Measurements from ENCODE around the gene OR5H1. TPM values are rescaled to one million over a fixed set of nuclear protein-coding genes. Genes with fewer than 3 reads are reported as not detected.
"Not testable (repeated sequence)": the region's sequence is repeated elsewhere in the genome, so short reads cannot be mapped to it uniquely, and the experiment has no call there.

The OR5H1 gene
- not detected in 2 replicates for total RNA-seq

GRCh38 chr3:98130421-98130820, at the start of gene OR5H1:
Gene OR5H1 (plus strand): TSS chr3:98130721. CDS start chr3:98132698, 1,977 bp downstream.
- no peak for DNase-seq (ENCODE audit: low read depth in 2 of 2)

DNA sequence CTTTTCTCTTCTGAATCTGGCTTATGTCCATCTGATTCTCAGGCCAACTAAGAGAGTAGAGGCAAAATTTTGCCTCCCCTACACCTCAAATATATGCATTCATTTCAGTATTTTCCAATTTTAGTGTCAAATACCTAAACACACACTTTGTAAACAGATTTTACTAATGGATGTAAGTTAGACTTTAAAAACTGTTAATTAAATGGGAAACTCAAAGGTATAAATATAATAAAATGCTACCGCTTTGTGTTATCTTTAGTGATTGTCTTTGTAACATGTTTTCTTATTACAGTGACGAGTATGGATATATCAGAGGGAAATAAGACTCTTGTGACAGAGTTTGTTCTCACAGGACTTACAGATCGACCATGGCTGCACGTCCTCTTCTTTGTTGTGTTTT, 43.6 kb upstream of the OR5H1 start, which contains the start of gene OR5AC2:
TSS of gene OR5AC2 (plus strand) at position 301 of the 400 bp plus-strand sequence. CDS start at position 301, 0 bp downstream.
- no peak for DNase-seq (ENCODE audit: low read depth in 2 of 2)

- no peak for DNase-seq (ENCODE audit: low read depth in 2 of 2)
Measured at GRCh38 chr3:98095882-98096281, 34.6 kb upstream of the OR5H1 start.

DNA sequence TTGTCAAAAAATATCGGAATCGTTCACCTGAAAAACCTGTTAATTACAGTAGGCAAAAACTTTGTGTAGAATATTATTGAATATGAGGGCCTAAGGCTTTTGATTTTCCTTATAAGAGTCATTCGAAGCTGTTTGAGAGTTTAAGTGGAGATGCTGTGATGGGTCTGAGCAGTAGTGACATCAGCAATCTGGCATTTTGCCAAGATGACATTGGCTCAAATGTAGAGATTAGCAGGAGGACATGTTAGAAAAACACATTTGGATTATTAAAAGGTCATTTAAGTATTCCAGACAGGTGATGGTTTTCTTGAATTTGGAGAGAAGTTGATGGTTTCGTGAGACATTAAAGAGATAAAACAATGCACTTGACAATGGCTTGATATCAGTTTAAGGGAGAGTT, 30.7 kb upstream of the OR5H1 start:
- DNase-seq (ENCODE audit: low read depth in 2 of 2) = peak in 1 of 2 donors; percentile 1

DNA sequence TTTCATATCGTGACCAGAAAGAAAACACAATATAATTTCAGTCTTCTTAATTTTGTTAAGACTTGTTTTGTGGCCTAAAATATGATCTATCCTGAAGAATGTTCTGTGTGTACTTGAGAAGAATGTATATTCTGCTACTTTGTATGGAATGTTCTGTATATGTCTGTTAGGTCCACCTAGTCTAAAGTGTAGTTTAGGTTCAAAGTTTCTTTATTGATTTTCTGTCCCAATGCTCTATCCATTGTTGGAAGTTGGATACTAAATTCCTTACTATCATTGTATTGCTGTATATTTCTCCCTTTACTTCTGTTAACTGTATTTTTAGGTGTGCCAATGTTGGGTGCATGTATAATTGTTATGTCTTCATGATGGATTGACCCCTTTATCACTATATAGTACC, 22.4 kb upstream of the OR5H1 start:
- DNase-seq (ENCODE audit: low read depth in 2 of 2) = no peak

DNA sequence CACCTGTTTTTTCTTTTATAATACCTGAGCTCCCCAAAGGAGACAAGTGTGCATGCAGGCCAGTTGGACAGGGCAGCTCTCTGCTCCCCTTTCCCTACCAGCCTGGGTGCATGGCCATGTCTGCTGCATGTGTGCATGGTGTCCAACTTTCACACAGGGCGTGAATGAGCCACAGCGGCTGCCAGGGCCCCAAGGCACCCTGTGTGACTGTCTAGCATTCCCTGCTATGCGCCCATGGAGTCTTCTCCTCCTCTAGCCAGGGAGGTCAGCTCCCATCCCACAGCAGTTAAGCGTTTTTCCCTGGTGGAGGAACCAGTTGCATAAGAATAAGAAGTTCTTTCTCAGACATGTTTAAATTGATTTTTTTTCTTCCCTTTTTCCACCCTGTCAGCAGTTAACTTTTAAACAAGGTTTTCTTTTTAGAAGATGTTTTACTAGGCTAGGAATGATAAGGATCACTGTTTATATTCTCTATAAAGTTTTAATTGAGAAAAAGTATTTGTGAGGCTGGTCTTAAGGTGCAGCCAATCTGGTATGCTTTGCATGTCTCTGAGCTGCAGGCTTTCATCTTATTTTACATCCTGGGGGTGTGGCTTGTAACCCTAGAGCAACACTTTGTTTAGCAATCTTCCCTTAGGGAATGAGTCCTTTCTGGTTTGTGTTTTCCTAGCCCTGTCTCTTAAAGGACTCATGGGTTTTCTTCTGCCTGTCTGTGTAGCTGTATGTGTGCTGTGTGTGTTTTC, 20.5 kb upstream of the OR5H1 start:
- no peak for DNase-seq (ENCODE audit: low read depth in 2 of 2)

DNA sequence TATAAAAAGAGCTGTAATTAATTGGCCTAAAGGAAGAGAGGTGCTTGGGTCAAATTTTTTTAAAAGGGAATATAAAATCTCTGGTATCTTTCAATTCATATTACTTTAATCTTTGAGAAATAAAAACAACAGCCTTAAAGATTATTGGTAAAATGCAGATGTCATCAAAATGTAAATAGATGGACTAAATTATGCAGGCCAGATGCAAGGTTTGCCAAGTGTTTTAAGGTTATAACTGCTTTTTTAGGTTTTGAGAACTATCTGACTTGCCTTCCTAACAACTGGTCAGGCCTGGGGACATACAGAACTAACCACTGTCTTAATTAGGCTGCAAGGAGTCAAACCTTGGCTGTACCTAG, 20.0 kb upstream of the OR5H1 start:
- no peak for DNase-seq (ENCODE audit: low read depth in 2 of 2)

DNA sequence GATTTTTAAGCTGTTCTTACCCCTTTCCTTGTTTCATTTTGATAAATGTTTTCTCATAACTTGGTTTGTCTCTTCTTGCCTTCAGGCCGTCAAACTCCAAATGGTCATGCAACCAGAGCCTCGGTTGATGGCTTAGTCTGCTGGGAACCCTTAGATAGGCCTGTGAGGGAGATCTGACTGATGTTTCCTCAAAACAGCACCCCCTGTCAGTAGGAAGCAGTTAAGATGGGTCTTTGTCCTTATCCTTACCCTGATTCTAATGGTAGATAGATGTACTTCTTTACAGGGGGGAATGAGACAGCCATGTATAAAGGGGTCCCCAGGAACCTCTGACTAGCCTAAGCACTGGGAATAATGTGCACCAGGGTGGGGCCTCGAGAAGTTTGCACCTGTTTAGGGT, 16.3 kb upstream of the OR5H1 start:
- DNase-seq (ENCODE audit: low read depth in 2 of 2) = no peak

DNA sequence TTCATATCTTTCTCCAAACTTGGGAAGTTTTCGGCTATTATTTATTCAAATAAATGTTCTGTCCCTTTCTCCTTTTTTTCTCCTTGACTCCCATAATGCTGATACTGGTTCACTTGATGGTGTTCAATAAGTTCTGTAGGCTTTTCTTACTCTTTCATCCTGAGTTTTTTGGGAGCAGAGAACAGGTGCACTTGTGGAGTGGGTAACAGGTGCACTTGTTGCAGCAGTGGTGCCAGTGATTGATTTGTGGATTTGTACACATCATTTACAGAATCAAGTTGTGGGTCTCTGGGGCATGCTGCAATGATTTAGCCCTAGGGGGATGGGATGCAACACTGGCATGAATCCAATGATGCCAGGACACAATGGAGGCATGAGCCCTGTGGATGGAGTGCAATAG, 14.8 kb upstream of the OR5H1 start:
- DNase-seq (ENCODE audit: low read depth in 2 of 2) = no peak

- no peak for DNase-seq (ENCODE audit: low read depth in 2 of 2)
Measured at GRCh38 chr3:98136631-98137030, 6.1 kb downstream of the OR5H1 start.

DNA sequence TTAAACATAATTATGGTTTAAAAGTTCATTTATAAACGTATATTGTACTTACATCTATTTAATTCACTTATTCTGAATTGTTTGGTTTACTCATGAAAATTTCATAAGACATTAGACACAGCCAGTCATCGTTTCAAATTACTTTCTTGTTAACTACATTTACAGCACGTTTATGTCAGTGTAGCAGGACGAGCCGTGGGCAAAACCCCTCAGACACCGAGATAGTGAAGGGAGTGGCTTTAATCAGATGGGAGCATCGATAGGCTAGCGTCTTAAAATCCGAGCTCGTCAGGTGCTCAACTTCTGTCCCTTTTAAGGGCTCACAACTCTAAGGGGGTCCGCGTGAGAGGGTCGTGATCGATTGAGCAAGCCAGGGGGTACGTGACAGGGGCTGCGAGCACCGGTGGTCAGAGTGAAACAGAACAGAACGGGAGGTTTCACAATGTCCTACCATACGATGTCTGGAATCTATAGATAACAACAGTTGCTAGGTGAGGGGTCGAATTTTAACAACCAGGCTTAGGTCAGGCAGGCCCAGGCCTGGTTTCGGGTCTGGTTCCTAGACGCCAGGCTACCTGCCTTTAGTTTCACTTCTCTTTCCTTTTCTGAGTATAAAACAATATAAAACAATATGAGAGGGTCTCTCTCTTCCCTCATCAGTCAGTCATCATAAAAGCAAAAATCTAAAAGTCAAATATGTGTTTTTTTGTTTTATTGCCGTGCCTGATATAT, 7.5 kb downstream of the OR5H1 start:
- DNase-seq (ENCODE audit: low read depth in 2 of 2) = not testable (repeated sequence)

GRCh38 chr3:98140531-98140930, 10.0 kb downstream of the OR5H1 start:
- DNase-seq (ENCODE audit: low read depth in 2 of 2) = no peak

- no peak for DNase-seq (ENCODE audit: low read depth in 2 of 2)
Measured at GRCh38 chr3:98147179-98147578, 16.7 kb downstream of the OR5H1 start, which contains the start of gene OR5H14. Gene OR5H14 (plus strand): TSS chr3:98147479. CDS start chr3:98149386, 1,907 bp downstream.

- DNase-seq (ENCODE audit: low read depth in 2 of 2) = no peak
Measured at GRCh38 chr3:98148751-98149150, 18.2 kb downstream of the OR5H1 start.

DNA sequence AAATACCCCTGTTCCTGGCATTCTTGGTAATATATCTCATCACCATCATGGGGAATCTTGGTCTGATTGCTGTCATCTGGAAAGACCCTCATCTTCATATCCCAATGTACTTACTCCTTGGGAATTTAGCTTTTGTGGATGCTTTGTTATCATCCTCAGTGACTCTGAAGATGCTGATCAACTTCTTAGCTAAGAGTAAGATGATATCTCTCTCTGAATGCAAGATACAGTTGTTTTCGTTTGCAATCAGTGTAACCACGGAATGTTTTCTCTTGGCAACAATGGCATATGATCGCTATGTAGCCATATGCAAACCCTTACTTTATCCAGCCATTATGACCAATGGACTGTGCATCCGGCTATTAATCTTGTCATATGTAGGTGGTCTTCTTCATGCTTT, 18.9 kb downstream of the OR5H1 start:
- DNase-seq (ENCODE audit: low read depth in 2 of 2) = not testable (repeated sequence)

DNA sequence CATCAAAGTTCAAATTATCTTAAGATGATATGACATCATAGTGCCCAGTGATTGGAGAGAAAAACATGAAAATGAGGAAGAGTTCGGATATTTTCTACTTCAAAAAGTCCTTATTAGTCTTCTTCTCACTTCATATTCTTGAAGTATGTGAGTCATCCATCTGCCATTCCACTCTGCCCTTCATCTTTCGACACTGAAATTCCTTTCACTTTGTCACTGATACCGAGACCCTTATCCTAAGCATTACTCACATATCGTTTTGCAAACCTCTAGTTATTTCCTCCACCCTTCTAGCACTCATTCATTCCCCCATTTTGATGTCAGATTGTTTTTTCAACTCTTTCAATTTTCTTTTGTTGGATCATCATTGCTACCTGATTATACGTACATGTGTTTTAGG, 20.7 kb downstream of the OR5H1 start:
- no peak for DNase-seq (ENCODE audit: low read depth in 2 of 2)

DNA sequence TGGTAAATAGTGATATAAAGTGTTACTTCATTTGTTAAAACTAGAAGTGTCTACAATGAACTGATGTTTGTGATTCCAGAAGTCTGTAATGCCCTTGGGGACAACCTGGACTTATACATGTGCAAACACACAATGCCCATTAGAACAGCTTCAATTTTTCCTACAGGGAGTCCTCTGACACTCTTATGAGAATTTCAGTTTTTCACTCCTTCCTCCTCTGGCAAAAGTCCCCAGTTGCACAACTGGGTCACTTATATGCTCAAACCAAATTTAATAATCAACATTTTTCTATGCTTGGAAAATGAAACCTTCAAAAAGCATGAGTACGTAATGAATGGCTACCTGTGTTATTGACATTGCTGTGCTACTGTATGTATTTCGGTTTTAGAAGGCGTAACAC, 35.9 kb downstream of the OR5H1 start, which contains the start of gene OR5H15:
TSS of gene OR5H15 (plus strand) at position 301 of the 400 bp plus-strand sequence. CDS start 2,004 bp downstream, outside the sequence.
- no peak for DNase-seq (ENCODE audit: low read depth in 2 of 2)

- DNase-seq (ENCODE audit: low read depth in 2 of 2) = no peak
Measured at GRCh38 chr3:98171071-98171470, 40.5 kb downstream of the OR5H1 start.

DNA sequence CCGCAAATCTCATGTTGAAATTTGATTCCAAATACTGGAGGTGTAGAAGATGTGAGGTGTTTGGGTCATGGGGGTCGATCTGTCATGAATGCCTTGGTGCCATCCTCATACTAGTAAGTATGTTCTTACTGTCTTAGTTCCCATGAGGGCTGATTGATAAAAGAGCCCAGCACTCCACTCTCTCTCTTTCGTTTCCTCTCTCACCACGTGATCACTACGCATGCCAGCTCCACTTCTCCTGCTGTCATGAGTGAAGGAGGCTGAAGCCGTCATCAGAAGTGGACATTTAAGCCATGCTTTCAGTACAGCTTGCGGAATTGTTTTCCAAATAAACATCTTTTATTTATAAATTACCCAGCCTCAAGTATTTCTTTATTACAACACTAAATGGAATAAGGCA, 42.1 kb downstream of the OR5H1 start:
- DNase-seq (ENCODE audit: low read depth in 2 of 2) = no peak

GRCh38 chr3:98180319-98180890, 49.9 kb downstream of the OR5H1 start:
- no peak for DNase-seq (ENCODE audit: low read depth in 2 of 2)

- no peak for DNase-seq (ENCODE audit: low read depth in 2 of 2)
Measured at GRCh38 chr3:98182196-98182595, 51.7 kb downstream of the OR5H1 start.

DNA sequence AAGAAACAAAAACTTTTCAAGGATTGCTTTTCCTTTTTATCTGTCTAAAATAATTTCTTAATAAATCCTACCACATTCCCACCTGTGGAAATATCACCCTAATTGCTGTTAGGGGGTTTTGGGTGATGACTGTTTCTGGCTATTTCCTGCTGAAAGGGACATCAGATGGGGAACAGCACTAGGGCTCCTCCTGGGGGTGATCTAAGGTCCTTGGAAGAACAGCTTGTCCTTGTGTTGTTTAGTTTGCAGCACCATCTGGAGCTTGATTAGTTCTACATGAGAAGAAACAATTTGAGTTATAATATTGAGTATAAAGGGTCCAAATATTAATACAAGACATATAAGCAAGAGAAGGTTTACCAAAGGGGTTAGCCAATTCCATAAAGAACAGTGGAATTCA, 54.7 kb downstream of the OR5H1 start:
- DNase-seq (ENCODE audit: low read depth in 2 of 2) = no peak
